IPS DF 4.7 (cell line): ENCODE data around the gene CDKN2AIPNL.

Experiments used
- DNase-seq: peaks from one replicate; pipeline ENCODE4 v3.0.0-alpha.2; 2013; ENCODE audit warnings: low spot score; ENCODE audit errors: extremely low read depth

Gene CDKN2AIPNL

GRCh38 chr5:134411546-134412266, at the start of gene CDKN2AIPNL:
Gene CDKN2AIPNL, minus strand, starts transcription at chr5:134411881. Its CDS starts 27 bp downstream, at chr5:134411854.
- no peak for DNase-seq

- DNase-seq: no peak
Observed at GRCh38 chr5:134460551-134460950, 48.9 kb upstream of the CDKN2AIPNL start.

- DNase-seq: no peak
Observed at GRCh38 chr5:134459491-134459890, 47.8 kb upstream of the CDKN2AIPNL start.

- no peak for DNase-seq
Observed at GRCh38 chr5:134459010-134459403, 47.3 kb upstream of the CDKN2AIPNL start.

GRCh38 chr5:134458234-134459009, 46.7 kb upstream of the CDKN2AIPNL start:
- no peak for DNase-seq

- DNase-seq: no peak
Observed at GRCh38 chr5:134457801-134458200, 46.1 kb upstream of the CDKN2AIPNL start.

- no peak for DNase-seq
Observed at GRCh38 chr5:134456825-134457224, 45.1 kb upstream of the CDKN2AIPNL start.

GRCh38 chr5:134455466-134455865, 43.8 kb upstream of the CDKN2AIPNL start:
- DNase-seq: no peak

GRCh38 chr5:134453016-134453415, 41.3 kb upstream of the CDKN2AIPNL start:
- no peak for DNase-seq

GRCh38 chr5:134451936-134452505, 40.3 kb upstream of the CDKN2AIPNL start:
- DNase-seq: no peak

- DNase-seq: no peak
Observed at GRCh38 chr5:134451225-134451935, 39.7 kb upstream of the CDKN2AIPNL start.

- DNase-seq: no peak
Observed at GRCh38 chr5:134450374-134450773, 38.7 kb upstream of the CDKN2AIPNL start.

GRCh38 chr5:134449167-134449566, 37.5 kb upstream of the CDKN2AIPNL start:
- no peak for DNase-seq

- DNase-seq: no peak
Observed at GRCh38 chr5:134447815-134448520, 36.3 kb upstream of the CDKN2AIPNL start.

GRCh38 chr5:134446938-134447337, 35.3 kb upstream of the CDKN2AIPNL start:
- DNase-seq: no peak

GRCh38 chr5:134445856-134446818, 34.5 kb upstream of the CDKN2AIPNL start:
- no peak for DNase-seq

- DNase-seq: no peak
Observed at GRCh38 chr5:134444941-134445471, 33.3 kb upstream of the CDKN2AIPNL start.

- no peak for DNase-seq
Observed at GRCh38 chr5:134440201-134440755, 28.6 kb upstream of the CDKN2AIPNL start.

GRCh38 chr5:134439210-134439654, 27.6 kb upstream of the CDKN2AIPNL start:
- no peak for DNase-seq
